ENCODE results near the gene JADE3.

Gene JADE3

GRCh38 chrX:46912098-46912602 lies at the start of gene JADE3:
TSS of gene JADE3 (plus strand) at chrX:46912421. CDS start at chrX:46984895, 72,474 bp downstream.
- TF ChIP-seq CREB1 (IDR thresholded peaks at IDR 0.05; ENCODE audit: low read depth) (no peak), USF1 (IDR thresholded peaks at IDR 0.05) (no peak), MAX (IDR thresholded peaks at IDR 0.05) (peak; percentile 19; the same call in 1 of the 2 replicates), CEBPB (IDR thresholded peaks at IDR 0.05) (no peak)

- TF ChIP-seq USF1 (IDR thresholded peaks at IDR 0.05): no peak
- no peak for TF ChIP-seq RAD21 (IDR thresholded peaks at IDR 0.05; ENCODE audit: low read depth)
- no peak for TF ChIP-seq NFIC (IDR thresholded peaks at IDR 0.05)
- no peak for TF ChIP-seq EGR1 (IDR thresholded peaks at IDR 0.05)
- TF ChIP-seq CREB1 (IDR thresholded peaks at IDR 0.05; ENCODE audit: low read depth): no peak
- no peak for TF ChIP-seq EP300 (IDR thresholded peaks at IDR 0.05; ENCODE audit: borderline replicate concordance)
- TF ChIP-seq ZBTB7A (IDR thresholded peaks at IDR 0.05; ENCODE audit: low read depth): no peak
- TF ChIP-seq YY1 (IDR thresholded peaks at IDR 0.05; ENCODE audit: low read depth): no peak
- no peak for TF ChIP-seq TEAD4 (IDR thresholded peaks at IDR 0.05)
Measured at GRCh38 chrX:46863072-46863471, 49.1 kb upstream of the JADE3 start.

- TF ChIP-seq TCF12 (IDR thresholded peaks at IDR 0.05; ENCODE audit: low read depth) (no peak), FOXM1 (IDR thresholded peaks at IDR 0.05; ENCODE audit: borderline replicate concordance, low read depth) (no peak), YY1 (IDR thresholded peaks at IDR 0.05; ENCODE audit: low read depth) (no peak), MAX (IDR thresholded peaks at IDR 0.05) (no peak), NFIC (IDR thresholded peaks at IDR 0.05) (no peak), EGR1 (IDR thresholded peaks at IDR 0.05) (no peak), ZBTB7A (IDR thresholded peaks at IDR 0.05; ENCODE audit: low read depth) (no peak), REST (IDR thresholded peaks at IDR 0.05; ENCODE audit: low read depth) (no peak), EP300 (IDR thresholded peaks at IDR 0.05; ENCODE audit: borderline replicate concordance) (no peak), TEAD4 (IDR thresholded peaks at IDR 0.05) (no peak), CEBPB (IDR thresholded peaks at IDR 0.05) (no peak), RAD21 (IDR thresholded peaks at IDR 0.05; ENCODE audit: low read depth) (no peak), TAF1 (IDR thresholded peaks at IDR 0.05; ENCODE audit: low read depth) (no peak), CREB1 (IDR thresholded peaks at IDR 0.05; ENCODE audit: low read depth) (no peak), USF1 (IDR thresholded peaks at IDR 0.05) (no peak)
Measured at GRCh38 chrX:46864606-46865005, 47.6 kb upstream of the JADE3 start.

GRCh38 chrX:46865281-46865680 lies 46.9 kb upstream of the JADE3 start:
- TF ChIP-seq REST (IDR thresholded peaks at IDR 0.05; ENCODE audit: low read depth) (no peak), USF1 (IDR thresholded peaks at IDR 0.05) (no peak), TEAD4 (IDR thresholded peaks at IDR 0.05) (no peak), TCF12 (IDR thresholded peaks at IDR 0.05; ENCODE audit: low read depth) (no peak), NFIC (IDR thresholded peaks at IDR 0.05) (no peak), TAF1 (IDR thresholded peaks at IDR 0.05; ENCODE audit: low read depth) (no peak), MAX (IDR thresholded peaks at IDR 0.05) (no peak), YY1 (IDR thresholded peaks at IDR 0.05; ENCODE audit: low read depth) (no peak)

- TF ChIP-seq USF1 (IDR thresholded peaks at IDR 0.05) (no peak), TAF1 (IDR thresholded peaks at IDR 0.05; ENCODE audit: low read depth) (no peak), EGR1 (IDR thresholded peaks at IDR 0.05) (no peak), EP300 (IDR thresholded peaks at IDR 0.05; ENCODE audit: borderline replicate concordance) (no peak), NFIC (IDR thresholded peaks at IDR 0.05) (no peak), MAX (IDR thresholded peaks at IDR 0.05) (no peak), CEBPB (IDR thresholded peaks at IDR 0.05) (no peak), YY1 (IDR thresholded peaks at IDR 0.05; ENCODE audit: low read depth) (no peak), ZBTB7A (IDR thresholded peaks at IDR 0.05; ENCODE audit: low read depth) (no peak), FOXM1 (IDR thresholded peaks at IDR 0.05; ENCODE audit: borderline replicate concordance, low read depth) (no peak), TEAD4 (IDR thresholded peaks at IDR 0.05) (no peak), CREB1 (IDR thresholded peaks at IDR 0.05; ENCODE audit: low read depth) (no peak), RAD21 (IDR thresholded peaks at IDR 0.05; ENCODE audit: low read depth) (no peak), TCF12 (IDR thresholded peaks at IDR 0.05; ENCODE audit: low read depth) (no peak), REST (IDR thresholded peaks at IDR 0.05; ENCODE audit: low read depth) (no peak)
Measured at GRCh38 chrX:46866726-46867125, 45.5 kb upstream of the JADE3 start.
